Stimulated activated CD4-positive, alpha-beta T cell treated with anti-CD3 and anti-CD28 coated beads, TNF-alpha, amount 100 ng/mL, for 4 hours (primary cell): ENCODE data around the gene RTL5.

ENCODE experiments used
- DNase-seq, 3 experiments: peaks; one replicate each; pipeline ENCODE4 v3.0.0-alpha.2; 2020; ENCODE audit warnings: low read depth in 3 of 3

The RTL5 gene

GRCh38 chrX:72130156-72130761, 1.5 kb downstream of the RTL5 start:
- DNase-seq, result no peak

DNA sequence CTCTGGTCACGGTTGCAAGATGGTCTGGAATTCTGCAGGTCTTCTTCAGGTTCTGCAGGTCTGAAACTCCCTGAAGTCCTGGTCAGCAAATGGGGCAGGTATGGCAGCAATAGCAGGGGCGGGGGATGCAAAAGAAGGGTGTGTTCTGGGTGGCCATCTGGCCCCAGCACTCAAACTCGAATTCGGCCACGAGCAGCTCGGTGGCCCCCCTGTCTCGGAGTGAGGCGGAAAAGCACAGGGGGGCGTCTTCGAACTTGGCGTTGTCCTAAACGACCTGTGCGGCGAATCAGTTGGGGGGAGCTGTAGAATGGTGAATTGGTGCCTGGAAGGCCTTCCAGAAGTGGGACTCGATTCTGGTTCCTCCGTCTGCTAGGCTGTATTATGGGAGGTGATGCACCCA, 2.1 kb downstream of the RTL5 start:
- DNase-seq, result no peak

GRCh38 chrX:72128881-72129280, 2.8 kb downstream of the RTL5 start:
- DNase-seq, result no peak

- no peak for DNase-seq
These were observed 3.4 kb downstream of the RTL5 start for GRCh38 chrX:72128183-72128834.

GRCh38 chrX:72127332-72127731, 4.4 kb downstream of the RTL5 start:
- no peak for DNase-seq

- DNase-seq, result peak; percentile 62 to 70 (median 68)
These were observed 5.1 kb downstream of the RTL5 start for GRCh38 chrX:72126539-72127140.

GRCh38 chrX:72126048-72126415, 5.7 kb downstream of the RTL5 start:
- DNase-seq, result no peak

DNA sequence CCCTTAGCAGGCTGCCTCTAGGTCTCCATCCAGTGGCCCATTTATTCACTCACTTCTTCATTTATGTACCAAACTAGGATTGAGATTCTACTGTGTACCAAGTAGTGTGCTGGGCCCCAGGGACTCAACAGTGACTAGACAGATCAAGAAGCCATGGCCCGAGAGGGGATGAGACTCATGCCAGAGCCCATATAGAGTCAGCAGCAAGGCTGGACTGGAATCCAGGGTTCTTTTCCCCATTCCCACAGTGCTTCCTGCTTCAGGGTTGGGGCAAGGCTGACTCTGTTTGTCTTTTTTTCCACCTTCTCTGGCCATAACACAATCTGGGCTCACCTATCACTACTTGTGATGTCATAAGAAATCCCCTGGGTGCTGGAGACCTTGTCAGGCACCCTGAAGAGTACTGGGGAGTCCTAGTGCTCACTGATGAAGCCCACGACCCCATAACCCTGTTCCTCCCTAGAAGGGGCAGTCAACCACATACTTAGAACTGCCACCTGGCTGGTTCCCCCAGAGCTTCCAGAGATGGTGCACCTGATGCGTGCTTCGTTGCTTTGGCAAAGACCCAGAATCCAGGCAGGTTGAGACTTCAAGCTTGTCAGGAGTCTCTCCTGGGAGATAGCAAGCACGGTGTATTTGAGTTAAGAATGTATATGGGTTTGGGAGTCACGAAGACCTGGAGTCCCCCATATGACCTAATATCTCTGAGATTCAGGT, 6.2 kb downstream of the RTL5 start:
- DNase-seq, result no peak

GRCh38 chrX:72124540-72125201, 7.0 kb downstream of the RTL5 start:
- no peak for DNase-seq

- no peak for DNase-seq
These were observed 8.1 kb downstream of the RTL5 start for GRCh38 chrX:72123471-72124185.

GRCh38 chrX:72122621-72123337, 8.9 kb downstream of the RTL5 start:
- no peak for DNase-seq

- DNase-seq, result no peak
These were observed 10.3 kb downstream of the RTL5 start for GRCh38 chrX:72121383-72121782.

DNA sequence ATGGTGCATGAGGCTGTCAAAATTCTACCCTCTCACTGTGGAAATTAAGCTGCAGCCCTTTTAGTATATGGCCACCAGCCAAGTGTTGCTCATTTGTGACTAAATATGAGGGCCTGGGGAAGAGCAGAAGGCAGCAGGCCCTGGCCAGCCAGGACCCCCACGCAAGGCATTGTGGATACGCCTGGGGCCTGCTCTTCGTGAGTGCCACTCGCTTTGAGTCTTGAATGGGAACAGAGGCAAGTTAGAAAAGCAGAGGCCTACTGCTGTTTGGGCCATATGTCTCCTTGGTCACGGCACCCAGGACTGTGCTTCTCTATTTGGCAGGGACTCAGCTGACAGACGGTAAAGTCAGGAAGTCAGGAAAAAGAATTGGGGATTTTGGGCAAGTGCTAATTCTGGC, 10.9 kb downstream of the RTL5 start:
- no peak for DNase-seq

DNA sequence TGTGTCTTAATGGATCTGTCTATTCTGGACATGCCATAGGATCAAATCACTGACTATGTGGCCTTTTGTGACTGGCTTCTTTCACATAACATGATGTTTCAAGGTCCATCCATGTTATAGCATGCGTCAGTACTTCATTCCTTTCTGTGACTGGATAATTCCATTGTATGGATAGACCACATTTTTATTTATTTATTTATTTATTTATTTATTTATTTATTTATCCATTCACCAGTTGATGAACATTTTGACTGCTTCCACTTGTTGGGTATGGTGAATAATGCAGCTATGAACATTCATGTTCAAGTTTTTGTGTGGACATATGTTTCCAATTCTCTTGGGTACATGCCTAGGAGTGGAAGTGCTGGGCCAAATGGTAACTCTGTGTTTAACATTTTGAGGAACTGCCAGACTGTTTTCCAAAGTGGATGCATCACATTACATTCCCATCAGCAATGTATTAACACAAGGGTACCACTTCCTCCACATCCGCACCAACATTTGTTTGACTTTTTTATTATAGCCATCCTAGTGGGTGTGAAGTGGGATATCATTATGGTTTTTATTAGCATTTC, 14.0 kb downstream of the RTL5 start:
- DNase-seq, result no peak

DNA sequence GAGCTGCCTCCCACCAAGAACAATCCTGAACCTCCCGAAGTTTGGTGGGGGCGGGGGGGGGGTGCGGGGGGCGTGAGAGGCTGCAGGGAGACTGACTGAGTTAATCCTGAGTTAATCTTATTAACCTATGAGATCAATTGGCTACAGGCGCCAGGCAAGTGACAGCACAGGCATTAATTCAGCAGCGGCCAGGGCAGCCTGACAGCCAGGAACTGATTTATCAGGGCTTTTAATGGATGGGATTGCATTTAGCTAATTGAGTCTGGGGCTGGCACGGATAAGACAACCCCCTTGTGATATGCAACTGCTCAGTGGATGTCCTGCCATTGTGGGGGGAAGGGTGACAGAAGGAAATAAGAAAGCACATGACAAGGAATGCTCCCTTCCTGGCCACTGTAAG, 16.3 kb downstream of the RTL5 start:
- DNase-seq, result no peak

DNA sequence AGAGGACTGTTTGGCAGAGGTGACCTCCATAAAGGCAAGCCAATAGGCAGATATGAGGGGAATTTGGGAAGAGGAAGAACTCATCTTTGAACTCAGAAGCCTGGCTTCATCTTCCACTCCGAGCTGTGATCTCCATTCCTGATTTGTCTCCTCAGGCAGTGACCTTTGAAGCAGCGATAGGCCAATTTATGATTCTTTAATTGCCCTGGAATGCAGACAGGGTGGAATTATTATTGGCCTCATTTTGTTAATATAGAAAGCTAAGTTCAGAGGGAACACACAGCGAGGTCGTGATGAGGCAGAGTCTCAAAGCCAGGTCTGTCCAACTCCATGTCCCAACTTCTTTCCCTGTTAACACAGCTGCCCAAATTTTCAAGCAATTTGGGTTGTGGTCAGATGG, 16.9 kb downstream of the RTL5 start:
- no peak for DNase-seq

GRCh38 chrX:72114306-72114705, 17.4 kb downstream of the RTL5 start:
- no peak for DNase-seq

GRCh38 chrX:72113461-72113860, 18.3 kb downstream of the RTL5 start:
- no peak for DNase-seq

- no peak for DNase-seq
These were observed 20.6 kb downstream of the RTL5 start for GRCh38 chrX:72110876-72111708.
